Adrenal gland (tissue), 12 donors: ENCODE results near the gene HOXA1. TPM values are rescaled to one million over a fixed set of nuclear protein-coding genes. Genes with fewer than 3 reads are reported as not detected.

Experiments used
- DNase-seq, 7 donors: peaks; one replicate each; pipeline ENCODE4 v3.0.0-alpha.2; 2019 to 2020
- H3K27ac ChIP-seq, 5 donors: fragments of 200-600 bp; sonication (generic) in 4 of 5; 1 replicate in 3 of 5; 2 replicates in 2 of 5; pipeline versions ENCODE4 v1.5.1 to v1.8.0; 2016 to 2020; ENCODE audit warnings: mild to moderate bottlenecking in 1 of 5
- H3K27me3 ChIP-seq: fragments of 200-600 bp; 2 replicates; pipeline ENCODE4 v1.8.0; 2021
- H3K36me3 ChIP-seq, 2 donors: fragments of 200-600 bp; replicated peaks in 1 of 2; 1 replicate in 1 of 2; 2 replicates in 1 of 2; pipeline versions ENCODE4 v1.5.1 to v1.8.0; 2018 to 2022
- H3K4me1 ChIP-seq, 2 donors: fragments of 200-600 bp; replicated peaks in 1 of 2; 1 replicate in 1 of 2; 2 replicates in 1 of 2; pipeline versions ENCODE4 v1.5.1 to v1.8.0; 2018 to 2021
- H3K4me3 ChIP-seq, 4 donors: fragments of 200-600 bp; sonication (generic) in 3 of 4; one replicate each; pipeline ENCODE4 v1.5.1; 2016 to 2018
- H3K9me3 ChIP-seq, 3 donors: fragments of 200-600 bp; sonication (generic) in 1 of 3; replicated peaks in 1 of 3; 1 replicate in 2 of 3; 2 replicates in 1 of 3; pipeline versions ENCODE4 v1.5.1 to v1.8.0; 2016 to 2021
- CTCF ChIP-seq, 6 experiments: fragments of 450-650 bp in 4 of 6; fragments of 200-600 bp in 2 of 6; sonication (generic) in 1 of 6; IDR thresholded peaks; 1 replicate in 5 of 6; 2 replicates in 1 of 6; pipeline versions ENCODE4 v1.5.1 to v1.8.0; 2016 to 2021; ENCODE audit warnings: antibody characterized with exemption in 6 of 6, mild to moderate bottlenecking in 2 of 6, moderate library complexity in 1 of 6
- POLR2A ChIP-seq, 2 donors: fragments of 450-650 bp; IDR thresholded peaks; one replicate each; pipeline ENCODE4 v1.6.1; 2017; ENCODE audit warnings: antibody characterized with exemption in 2 of 2, mild to moderate bottlenecking in 2 of 2, moderate library complexity in 1 of 2
- WGBS, 4 donors: extraction: QIAGEN DNeasy Blood & Tissue Kit in 2 of 4; methylation state at CpG; one replicate each; pipeline versions ENCODE4 v1.1.5 to v1.1.7; 2013 to 2017; 5-methylcytosine and 5-hydroxymethylcytosine counted together
- intact Hi-C, 2 donors: fragments of 100-400 bp; cut with DNase I; formaldehyde crosslinking; loops; one replicate each; pipeline versions ENCODE4 v1.14.1 to v1.15.0; 2022 to 2023
- polyA plus RNA-seq, 3 donors: library from polyadenylated mRNA; stranded (reverse); fragments of 200-250 nt in 2 of 3; fragments of 350-450 nt in 1 of 3; fragmentation: Illumina TruSeq in 1 of 3; extraction: RNeasy Lipid Tissue Mini Kit (QIAGEN cat#74804) in 1 of 3; gene quantifications; one replicate each; pipeline ENCODE4 v1.2.3, GENCODE V29; 2013 to 2014
- total RNA-seq, 9 donors: library from RNA; depleted of rRNA in 4 of 9; stranded (reverse); fragments of >200 nt in 4 of 9; fragments of 120-200 nt in 1 of 9; fragmentation: NEBNext Ultra II Directional in 1 of 9; extraction: Animal tissue kit (Norgen Biotek cat#: 25700) in 1 of 9; gene quantifications; one replicate each; pipeline versions ENCODE4 v1.1.0 to v1.2.4, GENCODE V29; 2013 to 2023
- donor health status: healthy with polysubstance abuse.
- donor health status: Bipolar disorder and iron deficiency.
- donor health status: DM: yes; HTN: yes; CAD: no.
- donor health status: DM: no; HTN: no; CAD: no.
- donor health status: DM: no; HTN: no; CAD: no.
- donor health status: DM: yes; HTN: yes; CAD: no.

Gene HOXA1
- total and polyA plus RNA-seq, 12 donors: 0.18 to 4.4 (median 0.90) TPM; not detected in 1

DNA sequence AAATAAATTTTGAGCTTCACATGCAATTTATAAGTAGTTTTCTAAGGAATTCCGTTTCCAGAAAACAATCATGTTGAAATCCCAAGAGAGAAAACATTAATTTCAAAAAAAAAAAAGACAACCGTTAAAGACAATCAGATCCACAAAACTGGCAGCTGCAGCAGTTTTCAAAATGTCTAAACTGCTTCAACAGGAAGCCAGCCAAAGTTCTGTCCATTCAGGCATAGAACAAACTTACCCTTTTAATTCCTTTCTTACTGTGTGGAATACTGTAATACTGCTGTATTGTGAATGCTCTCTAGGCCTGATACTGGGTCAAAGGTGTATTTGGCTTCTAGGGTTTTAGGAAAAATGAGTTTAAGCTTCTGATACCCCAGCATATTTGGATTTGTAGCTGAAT, 31.6 kb downstream of the HOXA1 start:
- 19 to 32% (median 21%) methylated on average over 2 of the region's 2 CpGs for WGBS, 4 donors
- intact Hi-C loops: no loop called here

GRCh38 chr7:27062946-27063345, 32.9 kb downstream of the HOXA1 start:
- no peak overlapping the region for H3K27ac ChIP-seq
- H3K4me3 ChIP-seq: no peak overlapping the region
- H3K4me1 ChIP-seq: no peaks in the 10 kb centered on the region
- H3K36me3 ChIP-seq: no peaks in the 10 kb centered on the region
- TF ChIP-seq POLR2A (IDR thresholded peaks at IDR 0.05) (no peak), CTCF (IDR thresholded peaks at IDR 0.05) (no peak)
- 92 to 95% (median 93%) methylated on average over 4 of the region's 4 CpGs for WGBS, 4 donors
- H3K9me3 ChIP-seq: no peaks in the 10 kb centered on the region
- intact Hi-C loops: no loop called here
- no peak for DNase-seq
- H3K27me3 ChIP-seq: no peaks in the 10 kb centered on the region

More for the DNA sequence above, 31.6 kb downstream of the HOXA1 start:
- no peak overlapping the region for H3K4me3 ChIP-seq
- DNase-seq: peak in 1 of 7 donors; percentile 32
- TF ChIP-seq CTCF (IDR thresholded peaks at IDR 0.05) (no peak), POLR2A (IDR thresholded peaks at IDR 0.05) (no peak)
- H3K9me3 ChIP-seq: no peaks in the 10 kb centered on the region
- H3K36me3 ChIP-seq: no peaks in the 10 kb centered on the region
- H3K27ac ChIP-seq: no peak overlapping the region
- H3K27me3 ChIP-seq: no peaks in the 10 kb centered on the region
- H3K4me1 ChIP-seq: no peaks in the 10 kb centered on the region

DNA sequence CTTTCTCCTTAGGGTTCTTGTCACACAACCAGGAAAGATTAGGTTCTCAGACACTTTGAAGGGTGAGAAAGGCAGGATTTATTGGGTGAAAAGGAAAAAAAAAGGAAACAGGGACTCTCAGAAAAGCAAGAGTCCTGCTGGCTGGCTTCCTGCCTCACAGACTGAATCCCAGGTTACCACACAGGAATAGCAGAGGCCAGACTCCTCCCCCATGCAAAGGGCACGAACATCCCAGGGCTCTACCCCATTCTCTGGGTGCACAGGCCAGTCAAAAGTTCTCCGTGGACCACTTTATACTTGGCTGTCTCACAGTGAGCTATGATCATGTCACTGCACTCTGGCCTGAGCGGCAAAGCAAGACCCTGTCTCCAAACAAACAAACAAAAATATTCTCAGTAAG, 42.6 kb downstream of the HOXA1 start:
- intact Hi-C loops: no loop called here
- no peak overlapping the region for H3K4me3 ChIP-seq
- H3K9me3 ChIP-seq: no peaks in the 10 kb centered on the region
- DNase-seq: no peak
- TF ChIP-seq CTCF (IDR thresholded peaks at IDR 0.05): no peak
- no peak for TF ChIP-seq POLR2A (IDR thresholded peaks at IDR 0.05)
- no peak overlapping the region for H3K27ac ChIP-seq
- WGBS, 4 donors: 56 to 67% (median 63%) methylated on average over 3 of the region's 3 CpGs
- H3K4me1 ChIP-seq: no peaks in the 10 kb centered on the region
- no peaks in the 10 kb centered on the region for H3K27me3 ChIP-seq
- no peaks in the 10 kb centered on the region for H3K36me3 ChIP-seq

DNA sequence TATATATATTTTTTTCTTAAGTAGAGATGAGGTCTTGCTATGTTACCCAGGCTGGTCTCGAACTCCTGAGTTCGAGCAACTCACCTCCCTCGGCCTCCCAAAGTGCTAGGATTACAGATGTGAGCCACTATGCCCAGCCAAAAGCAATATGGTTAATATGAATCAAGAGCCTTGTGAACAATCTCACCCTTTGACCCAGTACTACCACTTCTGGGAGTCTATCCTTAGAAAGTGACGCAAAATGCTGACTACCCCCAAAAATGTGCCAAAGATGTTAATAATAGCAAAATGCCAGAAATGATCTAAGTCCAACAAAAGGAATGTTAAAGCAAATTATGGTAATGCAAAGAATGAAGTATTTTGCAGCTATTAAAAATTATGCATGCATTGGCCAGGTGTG, 44.3 kb downstream of the HOXA1 start:
- H3K36me3 ChIP-seq: no peaks in the 10 kb centered on the region
- H3K4me3 ChIP-seq: no peak overlapping the region
- no peak for TF ChIP-seq POLR2A (IDR thresholded peaks at IDR 0.05)
- intact Hi-C loops: no loop called here
- no peaks in the 10 kb centered on the region for H3K9me3 ChIP-seq
- no peak overlapping the region for H3K27ac ChIP-seq
- 78 to 85% (median 82%) methylated on average over 4 of the region's 4 CpGs for WGBS, 4 donors
- no peaks in the 10 kb centered on the region for H3K27me3 ChIP-seq
- no peaks in the 10 kb centered on the region for H3K4me1 ChIP-seq
- no peak for DNase-seq

GRCh38 chr7:27048438-27048837, 47.4 kb downstream of the HOXA1 start:
- TF ChIP-seq CTCF (IDR thresholded peaks at IDR 0.05) (no peak), POLR2A (IDR thresholded peaks at IDR 0.05) (no peak)
- WGBS, 4 donors: 87 to 98% (median 90%) methylated on average over 9 to 10 of the region's 10 CpGs
- no peaks in the 10 kb centered on the region for H3K9me3 ChIP-seq
- H3K27me3 ChIP-seq: no peaks in the 10 kb centered on the region
- H3K4me1 ChIP-seq: no peaks in the 10 kb centered on the region
- DNase-seq: no peak
- no peak overlapping the region for H3K4me3 ChIP-seq
- no peaks in the 10 kb centered on the region for H3K36me3 ChIP-seq
- no peak overlapping the region for H3K27ac ChIP-seq
- intact Hi-C loops: no loop called here
